Measurements from ENCODE around the gene PPP1R11. TPM values are rescaled to one million over a fixed set of nuclear protein-coding genes. Genes with fewer than 3 reads are reported as not detected.
A peak's percentile ranks its signal among the peaks of the same experiment; 100 is the strongest.

The PPP1R11 gene
- total RNA-seq, 1 donor from 2014 or later = 8.6 TPM

GRCh38 chr6:30061858-30062458, 5.0 kb upstream of the PPP1R11 start:
- DNase-seq (ENCODE audit: low read depth in 2 of 2) = peak in 1 of 2 donors; percentile 29

GRCh38 chr6:30062471-30063178, 4.4 kb upstream of the PPP1R11 start:
- no peak for DNase-seq (ENCODE audit: low read depth in 2 of 2)

DNA sequence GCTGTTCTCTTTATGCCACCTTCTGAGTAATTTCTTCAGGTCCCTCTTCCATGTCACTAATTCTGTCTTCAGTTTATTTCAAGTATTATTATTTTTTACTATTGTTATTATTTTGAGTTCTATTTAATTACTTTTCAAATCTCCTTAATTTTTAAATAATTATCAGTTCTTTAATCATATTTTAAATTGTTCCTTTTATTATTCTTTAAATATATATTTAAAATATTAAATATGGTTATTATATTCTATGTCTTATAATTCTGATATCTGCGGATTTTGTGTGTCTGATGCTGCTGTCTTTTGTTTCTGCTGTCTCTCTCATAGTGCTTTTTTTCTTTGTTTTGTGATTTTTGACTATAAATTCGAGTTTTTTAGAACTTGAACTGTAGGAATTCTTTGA, 3.7 kb upstream of the PPP1R11 start:
- DNase-seq (ENCODE audit: low read depth in 2 of 2) = no peak

GRCh38 chr6:30066082-30066481, 916 bp upstream of the PPP1R11 start:
- no peak for DNase-seq (ENCODE audit: low read depth in 2 of 2)

- no peak for DNase-seq (ENCODE audit: low read depth in 2 of 2)
These were observed 602 bp downstream of the PPP1R11 start for GRCh38 chr6:30067460-30068139.

DNA sequence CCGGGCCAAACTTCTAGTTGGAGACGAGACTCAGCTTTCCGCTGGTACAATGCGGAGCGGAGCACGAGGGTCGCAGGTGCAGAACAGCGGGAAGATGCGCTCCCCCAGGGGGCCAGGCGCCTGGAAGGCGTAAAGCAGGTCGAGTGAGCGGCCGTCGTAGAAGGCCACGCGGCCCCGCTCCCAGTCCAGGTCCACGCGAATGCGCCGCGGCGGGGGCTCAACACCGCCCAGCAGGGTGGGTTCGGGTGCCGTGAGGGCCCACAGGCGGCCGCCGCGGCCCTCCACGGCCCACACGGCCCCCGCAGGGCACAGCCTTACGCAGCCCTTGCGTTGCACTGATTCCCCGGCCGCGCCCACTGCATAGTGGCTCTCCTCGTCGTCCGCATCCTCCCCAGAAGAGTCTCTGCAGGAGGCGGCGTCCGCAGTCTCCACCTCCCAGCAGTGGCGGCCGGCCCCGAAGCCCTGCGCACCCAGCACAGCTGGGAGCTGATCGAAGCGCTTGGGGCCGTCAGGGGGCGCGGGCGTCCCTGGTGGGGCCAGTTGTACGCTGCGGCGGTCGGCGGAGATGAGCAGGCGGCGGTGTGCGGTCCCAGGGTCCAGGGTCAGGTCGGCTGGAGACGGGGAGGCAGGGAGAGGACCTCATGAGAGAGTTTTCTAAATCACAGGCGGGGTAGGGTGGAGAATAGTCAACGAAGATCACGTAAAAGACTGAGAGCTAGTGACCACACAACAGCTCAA, 4.3 kb downstream of the PPP1R11 start:
- peak in 1 of 2 donors; percentile 34 for DNase-seq (ENCODE audit: low read depth in 2 of 2)

GRCh38 chr6:30071858-30072257, 4.9 kb downstream of the PPP1R11 start:
- no peak for DNase-seq (ENCODE audit: low read depth in 2 of 2)

GRCh38 chr6:30073489-30074235, 6.7 kb downstream of the PPP1R11 start:
- DNase-seq (ENCODE audit: low read depth in 2 of 2) = no peak

DNA sequence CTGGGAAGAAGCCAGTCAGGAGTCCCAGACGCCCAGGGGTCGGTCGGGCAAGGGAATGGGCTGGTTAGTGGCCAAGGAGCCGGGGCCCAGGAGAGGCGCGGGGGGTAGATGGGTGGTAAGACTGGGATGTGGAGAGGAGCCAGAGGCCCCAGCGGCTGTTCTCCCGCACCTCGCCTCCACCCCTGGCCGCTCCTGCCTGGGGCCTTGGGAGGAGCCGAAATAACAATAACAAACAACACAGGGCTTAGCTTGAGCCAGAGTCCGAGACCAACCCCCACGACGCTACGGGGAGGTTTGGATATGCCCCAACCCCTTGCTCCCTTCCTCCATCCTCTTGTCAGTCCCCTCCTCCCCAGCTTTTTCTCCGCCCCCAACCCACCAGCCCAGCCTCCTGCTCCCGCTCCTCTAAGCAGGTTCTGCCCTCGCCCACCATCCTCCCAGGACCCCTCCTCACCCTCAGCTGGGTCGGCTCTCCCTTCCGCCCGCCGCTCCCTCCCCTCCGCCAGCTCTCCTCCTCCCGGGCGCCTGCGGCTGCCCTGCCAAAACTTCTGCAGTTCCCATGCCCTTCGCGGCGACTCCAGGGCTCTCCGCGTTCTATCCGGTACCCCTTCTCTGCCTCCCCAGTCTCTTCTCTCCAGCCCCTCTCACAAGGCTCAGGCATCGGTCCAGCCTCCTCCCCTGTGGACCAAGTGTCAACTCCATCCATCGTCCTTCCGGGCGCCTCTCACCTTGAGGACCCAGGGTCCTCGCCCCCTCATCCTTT, 7.5 kb downstream of the PPP1R11 start:
- no peak for DNase-seq (ENCODE audit: low read depth in 2 of 2)

DNA sequence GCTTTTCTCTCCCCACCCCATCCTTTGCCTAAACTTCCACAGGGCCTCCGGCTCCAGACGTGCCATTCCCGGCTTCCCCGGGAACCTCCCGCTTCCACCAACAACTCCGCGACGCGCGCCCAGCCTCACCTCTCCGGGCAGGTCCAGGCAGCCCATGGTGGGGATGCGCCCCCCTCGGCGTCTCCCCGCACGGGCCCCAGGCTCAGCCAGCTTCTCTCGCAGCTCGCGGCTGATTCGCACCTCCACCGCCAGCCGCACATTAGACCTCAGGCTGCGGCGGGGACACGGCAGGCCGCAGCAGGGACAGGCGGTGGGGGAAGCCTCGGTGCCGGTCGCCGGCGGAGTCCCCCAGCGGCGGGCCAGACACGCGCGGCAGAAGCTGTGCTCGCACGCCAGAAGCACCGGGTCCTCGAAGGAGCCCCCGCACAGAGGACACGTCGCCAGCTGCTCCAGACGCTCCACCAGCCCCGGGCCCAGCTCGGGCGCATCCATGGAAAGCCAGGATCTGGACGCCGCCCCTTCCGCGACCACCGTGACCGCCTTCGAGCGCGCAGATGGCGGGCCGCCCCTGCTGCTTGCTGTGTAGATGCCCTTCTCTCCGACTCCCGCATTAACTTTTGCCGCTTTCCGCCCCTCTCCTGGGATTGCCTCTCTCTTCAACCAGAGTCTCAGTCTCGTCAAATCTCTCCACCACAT, 8.2 kb downstream of the PPP1R11 start, which contains the start of gene RNF39:
Gene RNF39, minus strand, starts transcription at position 676 of the 696 bp plus-strand sequence. Its CDS starts 184 bp downstream, at position 492.
- no peak for DNase-seq (ENCODE audit: low read depth in 2 of 2)

DNA sequence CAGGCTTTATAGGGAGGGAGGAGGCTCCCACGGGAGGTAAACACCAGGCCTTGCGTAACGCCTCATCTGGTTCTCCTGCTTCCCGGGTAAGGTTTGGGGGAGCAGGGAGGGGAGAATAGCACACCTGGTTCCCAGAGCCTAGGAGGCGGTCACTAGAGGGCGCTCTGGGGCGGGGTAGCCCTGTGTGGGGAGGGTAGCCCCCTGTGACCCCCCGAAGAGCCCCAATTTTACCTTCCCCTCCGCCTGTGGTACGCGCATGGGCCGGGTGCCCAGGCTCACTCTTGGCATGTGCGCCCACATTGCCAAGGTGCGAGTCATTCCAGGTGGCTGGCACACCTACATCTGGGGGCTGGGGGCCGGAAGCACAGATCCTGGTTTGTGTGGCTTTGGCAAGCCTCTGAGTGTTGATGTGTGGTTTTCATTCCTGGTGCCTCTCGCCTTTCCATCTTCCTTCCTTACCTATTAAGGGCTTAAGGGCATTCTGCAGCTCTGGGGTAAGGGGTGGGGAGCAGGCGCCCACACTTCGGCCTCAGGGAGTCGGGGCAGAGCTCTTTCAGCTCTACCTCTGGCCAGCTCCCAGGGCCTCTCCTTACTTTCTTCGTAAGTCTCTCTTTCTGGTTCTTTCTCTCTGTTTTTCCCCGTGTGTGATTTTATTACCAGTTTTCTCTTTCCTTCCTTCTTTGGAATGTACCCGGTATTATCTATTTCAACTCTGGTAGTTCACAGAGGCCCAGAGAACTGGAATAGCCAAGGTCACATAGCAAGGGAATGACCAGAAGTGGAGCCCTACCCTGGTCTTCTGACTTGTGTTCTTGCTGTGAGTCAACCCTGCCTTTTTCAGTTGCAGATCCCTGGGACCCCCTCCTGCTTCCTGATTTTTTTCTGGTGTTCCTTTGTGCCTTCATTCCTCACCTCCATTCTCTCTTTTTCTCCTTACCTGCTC, 9.1 kb downstream of the PPP1R11 start:
- no peak for DNase-seq (ENCODE audit: low read depth in 2 of 2)

- DNase-seq (ENCODE audit: low read depth in 2 of 2) = no peak
These were observed 10.2 kb downstream of the PPP1R11 start for GRCh38 chr6:30077218-30077617.

DNA sequence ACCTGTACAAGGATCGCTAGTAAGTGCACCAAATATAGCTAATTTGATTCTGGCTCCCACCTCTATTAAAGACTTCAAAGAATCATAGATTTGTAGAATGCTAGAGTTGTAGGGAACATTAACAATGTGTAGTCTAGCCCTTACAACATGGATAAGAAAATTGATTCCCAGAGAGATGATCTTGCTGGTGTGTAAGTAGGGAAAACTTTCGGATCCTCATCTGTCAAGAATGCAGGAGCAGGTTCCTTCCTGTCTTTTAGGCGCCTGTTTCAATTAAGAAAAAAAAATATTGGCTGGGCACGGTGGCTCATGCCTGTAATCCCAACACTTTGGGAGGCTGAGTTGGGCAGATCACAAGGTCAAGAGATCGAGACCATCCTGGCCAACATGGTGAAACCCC, 20.9 kb downstream of the PPP1R11 start:
- DNase-seq (ENCODE audit: low read depth in 2 of 2) = no peak

GRCh38 chr6:30091577-30092381, 24.8 kb downstream of the PPP1R11 start:
- DNase-seq (ENCODE audit: low read depth in 2 of 2) = peak in 1 of 2 donors; percentile 23

DNA sequence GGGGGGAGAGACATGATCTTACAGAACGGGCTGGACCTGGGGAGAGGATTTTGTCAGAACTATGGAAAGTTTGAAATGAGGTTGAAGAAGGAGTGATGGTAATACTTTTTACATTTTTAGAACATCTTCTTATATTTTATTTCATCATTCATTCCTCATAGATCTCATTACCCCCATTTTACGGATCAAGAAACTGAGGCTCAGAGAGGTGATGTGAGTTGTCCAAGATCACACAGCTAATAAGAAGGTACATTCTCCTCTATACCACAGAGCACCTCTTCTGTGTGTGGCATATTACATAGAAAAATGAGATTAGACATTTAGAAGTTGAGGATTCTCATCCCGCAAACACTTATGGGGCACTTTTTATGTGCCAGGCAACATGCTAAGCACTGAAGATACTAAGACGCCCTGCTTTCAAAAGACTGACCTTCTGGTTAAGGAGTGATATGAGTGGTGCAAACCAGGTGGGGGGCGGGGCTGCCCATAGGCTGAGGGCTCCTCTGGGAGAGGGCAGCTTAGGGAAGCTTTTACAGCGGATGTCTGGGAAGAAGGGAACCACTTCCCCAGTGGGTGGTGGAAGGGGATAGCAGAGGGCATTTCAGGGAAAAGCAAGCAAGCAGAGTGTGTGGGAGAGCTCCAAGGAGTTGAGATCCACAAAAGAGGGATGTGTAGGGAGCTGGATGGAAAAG, 26.0 kb downstream of the PPP1R11 start:
- DNase-seq (ENCODE audit: low read depth in 2 of 2) = no peak

DNA sequence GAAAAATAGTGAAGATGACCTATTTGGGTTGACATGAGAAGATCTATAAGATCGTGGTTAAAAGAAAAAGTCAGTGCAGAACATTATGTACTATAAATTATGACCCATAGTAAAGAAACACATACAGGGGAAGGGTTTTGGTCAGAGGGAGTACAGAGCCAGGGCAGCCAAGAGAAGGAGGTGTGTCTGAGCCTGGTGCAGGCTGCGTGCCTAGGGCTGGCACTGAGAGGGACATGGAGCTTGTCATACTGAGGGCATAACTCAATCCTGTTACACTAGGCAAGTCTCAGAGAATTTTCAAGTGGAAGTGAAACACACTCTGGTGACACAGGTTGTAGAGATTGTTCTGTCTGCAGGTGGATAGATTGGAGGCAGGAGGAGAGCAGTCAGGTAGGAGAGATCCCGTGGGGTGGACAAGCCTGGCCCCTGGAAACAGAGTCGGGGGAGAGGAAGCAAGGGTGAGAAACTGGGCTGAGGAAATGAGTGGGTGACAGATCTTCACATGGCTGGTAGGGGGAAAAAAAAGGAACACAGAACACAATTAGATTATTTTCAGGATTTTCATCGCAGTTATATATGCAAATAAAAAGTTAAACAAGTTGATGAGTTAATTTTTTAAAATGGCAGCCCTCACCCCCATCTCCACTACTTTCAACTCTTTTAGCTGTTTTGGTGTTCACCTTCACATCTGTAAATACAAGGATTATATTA, 27.1 kb downstream of the PPP1R11 start:
- no peak for DNase-seq (ENCODE audit: low read depth in 2 of 2)

DNA sequence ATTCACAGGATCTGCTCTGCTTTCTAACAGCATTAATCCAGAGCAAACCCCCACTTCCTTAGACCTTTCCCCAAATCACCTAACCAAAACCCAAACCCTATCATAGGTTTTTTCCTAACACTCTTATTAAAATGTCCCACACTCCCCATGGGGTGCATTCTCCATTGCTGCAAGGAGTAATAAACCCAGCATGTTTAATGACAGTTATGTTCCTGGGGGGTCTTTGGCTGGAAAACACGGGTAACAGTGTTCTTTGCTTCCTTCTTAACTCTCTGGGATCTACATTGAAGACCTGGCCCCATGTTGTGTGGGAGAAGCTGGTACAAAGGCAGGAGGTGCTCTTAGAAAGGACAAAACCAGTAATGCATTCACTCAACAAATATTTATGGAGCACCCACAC, 29.8 kb downstream of the PPP1R11 start:
- DNase-seq (ENCODE audit: low read depth in 2 of 2) = no peak

Data from dermis microvascular lymphatic vessel endothelial cell (primary cell).